Measurements from ENCODE around the gene FN1.
"Not testable (repeated sequence)": the region's sequence is repeated elsewhere in the genome, so short reads cannot be mapped to it uniquely, and the experiment has no call there.

DNA sequence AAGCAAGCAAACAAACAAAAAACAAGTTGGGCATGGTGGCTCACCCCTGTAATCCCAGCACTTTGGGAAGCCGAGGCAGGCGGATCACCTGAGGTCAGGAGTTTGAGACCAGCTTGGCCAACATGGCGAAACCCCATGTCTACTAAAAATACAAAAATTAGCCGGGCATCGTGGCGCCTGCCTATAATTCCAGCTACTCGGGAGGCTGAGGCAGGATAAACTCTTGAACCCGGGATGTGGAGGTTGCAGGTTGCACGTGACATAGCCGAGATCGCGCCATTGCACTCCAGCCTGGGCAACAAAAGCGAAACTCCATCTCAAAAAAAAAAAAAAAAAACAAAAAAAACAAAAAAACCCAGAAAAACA is 124.6 kb downstream of the FN1 start:
- TF ChIP-seq, protein P1, sequence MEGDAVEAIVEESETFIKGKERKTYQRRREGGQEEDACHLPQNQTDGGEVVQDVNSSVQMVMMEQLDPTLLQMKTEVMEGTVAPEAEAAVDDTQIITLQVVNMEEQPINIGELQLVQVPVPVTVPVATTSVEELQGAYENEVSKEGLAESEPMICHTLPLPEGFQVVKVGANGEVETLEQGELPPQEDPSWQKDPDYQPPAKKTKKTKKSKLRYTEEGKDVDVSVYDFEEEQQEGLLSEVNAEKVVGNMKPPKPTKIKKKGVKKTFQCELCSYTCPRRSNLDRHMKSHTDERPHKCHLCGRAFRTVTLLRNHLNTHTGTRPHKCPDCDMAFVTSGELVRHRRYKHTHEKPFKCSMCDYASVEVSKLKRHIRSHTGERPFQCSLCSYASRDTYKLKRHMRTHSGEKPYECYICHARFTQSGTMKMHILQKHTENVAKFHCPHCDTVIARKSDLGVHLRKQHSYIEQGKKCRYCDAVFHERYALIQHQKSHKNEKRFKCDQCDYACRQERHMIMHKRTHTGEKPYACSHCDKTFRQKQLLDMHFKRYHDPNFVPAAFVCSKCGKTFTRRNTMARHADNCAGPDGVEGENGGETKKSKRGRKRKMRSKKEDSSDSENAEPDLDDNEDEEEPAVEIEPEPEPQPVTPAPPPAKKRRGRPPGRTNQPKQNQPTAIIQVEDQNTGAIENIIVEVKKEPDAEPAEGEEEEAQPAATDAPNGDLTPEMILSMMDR (IDR thresholded peaks at IDR 0.05), result not testable (repeated sequence)
- not testable (repeated sequence) for TF ChIP-seq POLR2A, POLR2AphosphoS5 (IDR thresholded peaks at IDR 0.05)
